AG08396 (cell line): Measurements from ENCODE around the gene ZC3H15.

Experiments used
- DNase-seq: peaks from one replicate; pipeline ENCODE4 v3.0.0; 2012; ENCODE audit warnings: low spot score, mixed read lengths

The ZC3H15 gene

GRCh38 chr2:186543561-186544131, 57.6 kb downstream of the ZC3H15 start:
- DNase-seq, result no peak

- DNase-seq, result peak; percentile 39
Observed at GRCh38 chr2:186544255-186544675, 58.2 kb downstream of the ZC3H15 start.

GRCh38 chr2:186546846-186547245, 60.8 kb downstream of the ZC3H15 start:
- no peak for DNase-seq

GRCh38 chr2:186551323-186552050, 65.4 kb downstream of the ZC3H15 start:
- DNase-seq, result no peak

- DNase-seq, result no peak
Observed at GRCh38 chr2:186554429-186554828, 68.4 kb downstream of the ZC3H15 start.

- no peak for DNase-seq
Observed at GRCh38 chr2:186554850-186555671, 69.0 kb downstream of the ZC3H15 start.

GRCh38 chr2:186558512-186559276, 72.6 kb downstream of the ZC3H15 start:
- no peak for DNase-seq
